HG03571 (cell line): ENCODE measurements around the gene MAN1A1.

Experiments used
- ATAC-seq: cut with Tn5 transposase; IDR thresholded peaks from one replicate; pipeline ENCODE4 v1.9.1; 2021; ENCODE audit not compliant: unreplicated experiment

Gene MAN1A1

DNA sequence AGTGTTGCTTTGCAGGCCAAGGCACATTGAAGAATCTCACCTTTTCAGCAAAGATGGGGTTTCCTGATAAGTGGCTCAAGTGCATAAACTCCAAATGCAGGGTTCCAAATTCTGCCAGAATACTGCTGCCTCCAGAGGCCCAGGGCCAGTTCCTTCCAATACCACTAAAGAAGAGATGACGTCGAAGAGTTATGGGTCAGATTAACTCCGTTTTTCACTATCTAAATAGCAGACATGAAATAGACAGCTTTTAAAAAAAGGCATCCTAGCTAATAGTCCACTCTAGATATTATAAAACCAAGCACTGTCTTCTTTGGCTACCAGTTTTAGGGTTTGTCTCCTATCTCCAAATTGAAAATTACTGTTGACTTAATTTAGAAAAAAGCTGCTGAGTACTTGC lies 144.8 kb downstream of the MAN1A1 start:
- no peak for ATAC-seq

DNA sequence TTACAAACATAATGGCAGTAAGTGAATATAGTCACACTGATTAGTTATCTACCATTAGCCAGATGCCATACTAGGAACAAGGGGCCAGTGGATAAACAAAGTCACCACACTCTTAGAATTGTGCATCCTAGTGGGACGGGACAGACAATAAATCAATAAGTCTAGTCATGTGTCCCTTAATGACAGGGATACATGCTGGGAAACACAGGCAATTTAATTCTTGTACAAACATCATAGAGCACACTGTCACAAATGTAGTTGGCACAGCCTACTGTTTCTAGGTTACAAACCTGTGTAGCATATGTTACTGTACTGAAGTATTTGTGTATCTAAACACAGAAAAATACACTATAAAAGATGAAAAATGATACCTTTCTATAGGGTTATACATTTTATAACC lies 148.1 kb downstream of the MAN1A1 start:
- no peak for ATAC-seq

DNA sequence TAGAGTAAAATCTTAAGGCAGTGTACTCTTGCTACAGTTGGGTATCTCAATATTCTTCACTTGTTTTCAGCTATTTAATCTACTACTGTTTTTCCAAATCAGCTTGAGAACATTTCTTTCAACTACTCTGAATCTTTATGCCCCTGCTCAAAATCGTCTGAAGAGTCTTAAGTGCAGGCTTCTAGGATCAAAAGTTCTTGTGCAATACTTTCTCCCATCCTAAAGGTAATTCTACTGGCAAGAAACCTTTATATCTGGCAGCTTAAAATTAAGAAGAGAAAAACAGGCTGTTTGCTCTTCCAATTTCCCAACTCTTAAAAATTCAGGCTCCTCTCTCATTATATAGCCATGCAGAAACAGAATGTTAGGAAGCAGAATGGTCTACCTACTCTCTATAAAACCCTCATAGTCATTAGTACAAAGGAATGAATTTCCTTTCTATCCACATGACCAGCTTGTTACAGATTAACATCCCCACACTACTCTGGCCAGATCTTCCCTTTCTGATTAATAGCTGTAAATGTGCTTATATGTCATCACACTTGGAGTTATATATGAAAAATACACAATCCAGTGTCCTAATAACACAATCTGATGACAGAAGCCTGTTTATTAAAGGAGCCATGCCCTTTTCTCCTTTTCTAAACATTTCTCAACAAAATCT lies 148.9 kb downstream of the MAN1A1 start:
- no peak for ATAC-seq

DNA sequence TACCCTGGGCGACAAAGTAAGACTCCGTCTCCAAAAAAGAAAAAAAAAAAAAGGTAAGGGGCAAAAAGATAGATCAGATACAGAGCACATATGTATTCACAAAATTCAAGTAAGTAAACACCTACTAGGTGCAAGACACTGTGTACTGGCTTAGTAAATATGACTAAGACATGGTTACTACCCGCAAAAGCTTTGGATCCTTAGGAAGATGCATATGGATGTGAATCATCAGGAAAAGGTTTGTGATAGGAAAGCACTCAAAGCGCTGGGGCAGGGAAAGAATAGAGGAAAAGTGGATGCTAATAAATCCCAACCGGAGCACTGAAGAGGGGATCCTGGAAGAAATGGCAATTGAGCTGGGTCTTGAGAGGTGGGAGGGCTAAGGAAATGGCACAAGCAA lies 152.3 kb downstream of the MAN1A1 start:
- ATAC-seq, result no peak

DNA sequence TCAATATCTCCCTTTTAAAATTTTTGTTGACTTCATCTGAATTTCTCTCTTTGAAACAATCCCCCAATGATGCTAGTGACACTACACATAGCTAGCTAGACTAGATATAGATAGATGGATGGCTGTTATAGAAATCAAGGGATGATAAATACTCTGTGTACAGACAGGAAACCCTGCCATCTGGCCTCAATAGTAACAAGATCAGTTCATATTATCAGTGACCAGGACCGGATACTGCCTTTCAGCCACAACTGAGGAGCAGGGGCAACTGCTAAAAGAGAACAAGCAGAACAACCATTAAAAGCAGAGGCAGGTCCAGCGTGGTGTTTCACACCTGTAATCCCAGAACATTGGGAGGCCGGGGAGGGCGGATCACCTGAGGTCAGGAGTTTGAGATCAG lies 152.8 kb downstream of the MAN1A1 start:
- ATAC-seq, result no peak

DNA sequence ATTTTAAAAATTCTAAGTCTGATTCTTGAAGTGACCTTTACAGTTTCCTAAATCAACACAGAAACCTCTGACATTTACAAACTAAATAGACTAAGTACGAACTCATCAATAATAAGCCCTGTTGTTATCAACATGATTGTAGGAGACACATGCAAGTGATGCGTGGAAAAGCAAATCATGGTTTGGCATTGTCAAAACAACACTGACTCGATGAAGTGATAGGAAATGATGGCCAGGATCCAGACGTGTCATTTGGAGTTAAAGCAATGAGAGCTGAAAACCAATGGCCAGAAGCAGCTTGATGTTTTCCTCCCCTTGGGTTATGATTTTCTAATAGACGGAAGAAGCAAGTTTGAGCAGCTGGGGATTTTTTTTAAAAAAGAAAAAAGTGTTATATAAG lies 153.7 kb downstream of the MAN1A1 start:
- no peak for ATAC-seq

DNA sequence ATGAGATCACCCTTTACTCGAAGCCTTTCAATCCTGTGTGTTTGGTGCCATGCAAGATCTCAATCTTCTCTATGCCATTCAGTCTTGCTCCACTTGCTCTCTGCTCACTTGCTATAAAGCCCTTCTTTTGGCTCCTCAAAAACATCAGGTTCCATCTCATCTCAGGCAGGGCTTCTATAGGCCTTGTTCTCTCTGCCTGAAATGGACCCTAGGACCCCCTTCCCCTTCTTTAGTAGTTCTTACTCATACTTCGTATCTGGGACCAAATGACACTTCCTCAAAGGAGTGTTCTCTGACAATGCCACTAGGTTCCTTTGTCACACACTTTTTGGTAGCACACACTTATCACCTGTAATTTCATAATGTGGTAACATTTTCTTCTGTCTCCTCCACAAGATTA lies 154.4 kb downstream of the MAN1A1 start:
- ATAC-seq, result no peak

DNA sequence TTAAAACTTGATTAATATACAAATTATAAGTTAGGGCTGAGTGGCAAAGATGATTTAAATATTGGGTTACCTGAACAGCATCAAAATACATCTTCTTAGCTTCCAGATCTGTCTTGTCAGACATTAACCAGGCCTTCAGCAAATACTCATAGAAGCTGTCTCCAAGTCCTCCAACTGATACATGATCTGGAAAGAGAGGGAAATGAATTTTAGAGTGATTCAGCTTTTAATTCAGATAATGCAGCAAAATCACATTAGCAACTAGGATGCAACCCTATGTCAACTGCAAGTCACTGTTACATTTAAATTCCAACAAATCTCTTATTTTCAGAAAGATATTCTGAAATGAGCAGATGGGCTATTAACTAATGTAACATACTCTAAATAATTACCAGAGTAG lies 155.9 kb downstream of the MAN1A1 start:
- ATAC-seq, result no peak

DNA sequence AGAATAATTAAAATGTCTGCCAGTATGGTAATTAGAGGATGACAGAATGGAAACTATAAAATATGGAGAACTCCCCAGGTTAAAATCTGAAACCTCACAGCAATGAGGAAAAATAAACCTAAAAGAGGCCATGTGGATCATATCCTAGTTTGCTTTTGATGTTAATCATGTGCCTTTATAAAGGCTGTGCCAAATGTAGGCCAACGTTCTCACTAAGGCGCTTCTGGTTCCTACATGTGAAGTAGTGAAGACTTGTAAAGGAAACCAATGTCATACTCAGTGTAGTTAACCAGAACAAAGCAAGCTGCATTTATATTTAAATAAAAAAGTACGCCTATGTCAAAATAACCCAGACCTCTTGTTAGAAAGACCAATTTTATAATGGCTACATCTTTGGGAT lies 157.4 kb downstream of the MAN1A1 start:
- ATAC-seq, result no peak

DNA sequence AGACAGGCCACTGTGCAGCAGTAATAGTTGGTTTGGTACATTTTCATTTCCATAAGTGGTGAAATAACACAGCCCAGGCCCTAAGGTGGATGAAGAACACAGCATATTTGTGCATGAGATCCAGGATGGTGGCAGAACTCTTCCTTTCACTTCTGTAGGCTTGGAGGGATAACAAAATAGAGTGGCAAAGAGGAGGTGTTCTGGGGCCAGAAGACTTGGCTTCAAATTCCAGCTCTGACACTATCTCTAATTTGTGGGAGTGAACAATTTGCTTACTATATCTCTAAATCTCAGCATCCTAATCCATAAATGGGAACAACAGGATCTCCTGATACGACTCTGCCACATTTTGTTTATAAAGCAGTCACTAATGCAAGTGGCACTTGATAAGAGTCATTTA lies 159.4 kb downstream of the MAN1A1 start:
- ATAC-seq, result no peak

DNA sequence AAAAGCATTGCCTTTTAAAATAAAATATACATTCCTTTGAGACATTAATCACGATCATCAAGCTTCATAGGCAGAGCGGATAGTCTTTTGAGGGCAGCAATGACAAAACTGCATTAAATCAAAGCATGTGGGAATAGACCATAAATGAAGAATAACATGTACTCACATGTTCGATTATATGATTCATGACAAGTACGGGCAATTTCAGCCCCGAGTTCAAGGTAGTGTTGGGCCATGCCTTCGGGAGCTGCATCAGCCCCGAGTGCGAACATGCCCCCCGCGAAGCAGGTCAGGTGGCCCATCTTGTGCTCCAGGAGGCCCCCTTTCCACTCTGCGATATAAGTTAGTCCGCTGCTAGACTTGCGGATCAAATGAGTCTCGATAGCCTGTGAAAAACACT lies 160.1 kb downstream of the MAN1A1 start:
- ATAC-seq, result no peak

DNA sequence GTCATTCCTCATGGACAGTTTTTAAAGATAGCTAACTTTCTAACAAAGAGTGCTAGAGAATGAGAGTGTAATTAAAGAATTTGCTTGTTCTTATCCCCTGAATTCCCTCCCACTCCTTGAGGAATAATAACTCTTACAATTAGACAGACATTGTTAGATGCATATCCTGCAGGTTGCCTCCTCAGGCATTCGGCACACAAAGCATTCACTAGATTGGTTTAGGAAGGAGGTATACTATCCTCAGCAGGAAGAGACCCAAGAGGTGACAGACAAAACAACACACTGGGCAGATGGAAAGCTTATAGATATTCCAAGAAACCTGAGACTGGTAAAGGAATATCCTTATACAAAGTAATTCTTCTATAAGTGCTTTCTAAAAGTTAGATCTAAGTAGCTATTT lies 162.0 kb downstream of the MAN1A1 start:
- no peak for ATAC-seq

DNA sequence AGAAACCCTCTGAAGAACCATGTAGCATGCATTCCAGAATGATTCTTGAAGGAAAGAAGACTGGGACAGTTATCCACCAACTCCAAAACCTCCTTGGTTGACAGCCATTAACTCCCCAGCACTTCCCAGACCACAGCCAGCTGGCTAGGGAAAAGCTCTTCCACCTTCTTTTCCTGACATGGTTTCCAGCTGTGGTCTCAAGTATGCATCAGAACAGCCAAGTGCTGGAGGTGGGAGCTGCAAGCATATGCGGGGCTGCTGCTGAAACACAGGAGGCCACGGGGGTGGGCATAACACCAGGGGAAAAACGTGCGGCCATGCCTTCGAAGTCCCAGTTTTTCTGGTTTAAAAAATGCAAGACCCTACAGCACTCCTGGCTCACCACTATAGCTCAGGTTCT lies 163.1 kb downstream of the MAN1A1 start:
- no peak for ATAC-seq

DNA sequence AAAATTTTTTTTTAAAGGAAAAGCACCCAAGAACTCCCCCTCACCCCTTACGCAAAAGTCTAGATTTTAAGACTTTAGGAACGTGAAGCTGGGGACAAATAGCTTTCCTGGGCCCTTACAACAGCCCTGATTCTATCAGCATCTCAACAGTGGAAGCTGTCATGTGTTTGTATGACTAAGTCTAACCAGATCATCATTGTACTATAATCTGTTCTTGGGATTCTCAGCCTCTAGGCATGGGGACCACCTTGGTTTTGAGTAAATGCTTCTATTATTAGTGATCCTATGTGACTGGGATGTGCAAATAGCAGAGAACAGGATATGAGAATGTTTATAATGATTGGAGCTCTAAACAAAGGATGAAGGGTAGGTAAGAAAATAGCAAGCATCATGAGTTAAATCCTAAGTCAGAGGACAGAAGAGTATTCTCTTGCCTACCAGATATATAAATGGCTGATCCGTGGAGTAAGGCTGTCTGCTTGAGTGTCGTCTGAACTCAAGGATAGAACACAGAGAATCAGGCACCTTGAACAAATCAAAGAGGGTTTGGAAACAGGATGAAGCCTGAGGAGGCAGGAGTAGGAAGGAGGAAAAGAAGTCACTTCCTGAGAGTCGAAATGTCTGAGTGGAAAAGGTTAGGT lies 165.4 kb downstream of the MAN1A1 start:
- no peak for ATAC-seq

DNA sequence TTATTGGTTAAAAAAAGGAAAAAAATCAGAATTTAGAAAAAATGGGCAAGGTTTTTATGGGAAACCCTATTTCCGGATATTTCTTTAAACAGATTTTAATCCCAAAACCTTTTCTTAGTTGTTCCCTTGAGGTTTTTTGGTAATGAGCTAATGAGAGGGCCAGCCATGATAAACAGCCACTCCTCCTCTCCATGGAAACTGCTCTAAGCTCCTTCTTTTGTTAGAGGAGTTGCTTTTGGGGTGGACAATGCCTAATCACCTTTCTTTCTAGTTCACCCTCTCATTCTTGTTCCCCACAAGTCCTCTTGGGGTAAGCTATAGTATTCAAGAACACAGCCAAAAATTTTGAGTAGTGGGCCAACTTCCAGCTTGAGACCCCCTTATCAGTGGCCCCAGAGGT lies 166.1 kb downstream of the MAN1A1 start:
- no peak for ATAC-seq

DNA sequence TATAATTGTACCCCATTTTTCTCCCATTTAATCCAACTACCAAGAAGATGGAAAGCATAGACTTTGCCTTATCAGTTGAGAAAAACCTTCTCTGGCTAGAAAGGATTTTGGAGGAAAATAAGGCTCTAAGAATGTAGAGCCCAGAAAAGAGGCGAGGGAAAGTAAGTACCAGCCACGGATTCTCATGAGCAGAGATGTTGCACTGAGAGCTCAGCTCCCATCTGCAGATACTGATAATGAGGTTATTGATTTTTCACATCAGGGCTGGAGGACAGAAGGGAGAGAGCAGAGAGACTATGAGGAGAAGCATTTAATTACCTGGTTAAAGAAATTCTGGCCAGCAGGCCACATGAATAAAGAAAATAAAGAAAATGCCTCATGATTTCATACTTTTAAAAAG lies 166.7 kb downstream of the MAN1A1 start:
- no peak for ATAC-seq

DNA sequence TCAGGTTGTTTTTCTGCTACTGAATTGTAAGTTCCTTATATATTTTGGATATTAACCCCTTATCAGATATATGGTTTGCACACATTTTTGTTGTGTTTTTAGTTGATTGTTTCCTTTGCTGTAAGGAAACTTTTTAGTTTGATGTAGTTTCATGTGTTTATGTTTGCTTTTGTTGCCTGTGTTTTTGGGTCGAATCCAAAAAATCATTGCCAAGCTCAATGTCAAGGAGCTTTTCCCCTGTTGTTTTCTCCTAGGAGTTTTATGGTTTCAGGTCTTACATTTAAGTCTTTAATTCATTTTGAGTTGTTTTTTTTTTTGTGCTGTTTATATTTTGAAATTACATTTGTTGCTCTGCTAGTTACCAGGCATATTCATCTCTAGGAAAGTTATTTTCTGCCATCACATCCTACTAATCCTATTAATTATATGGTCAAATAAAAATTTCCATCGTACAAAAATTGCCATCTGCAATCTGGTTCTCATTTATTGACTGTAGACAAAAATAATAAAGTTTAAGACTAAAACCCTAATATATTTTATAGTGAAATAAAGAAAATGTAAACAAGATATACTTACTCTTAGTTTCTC lies 167.3 kb downstream of the MAN1A1 start:
- no peak for ATAC-seq

DNA sequence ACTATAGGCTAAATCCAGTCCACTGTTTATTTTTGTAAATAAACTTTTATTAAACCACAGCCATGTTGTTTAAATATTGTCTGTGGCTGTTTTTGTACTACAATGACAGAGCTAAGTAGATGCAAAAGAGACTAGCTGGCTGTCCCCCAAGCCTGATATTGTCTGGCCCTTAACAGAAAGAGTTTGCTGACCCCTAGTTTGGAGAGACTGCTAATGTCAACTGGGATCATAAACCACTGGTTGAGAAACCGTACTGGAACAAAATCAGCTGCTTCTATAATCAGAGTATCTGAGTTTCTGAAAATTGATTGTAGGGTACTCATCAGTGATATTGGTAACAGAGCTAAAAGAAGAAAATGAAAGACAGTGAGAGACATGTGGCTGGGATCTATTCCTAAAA lies 168.5 kb downstream of the MAN1A1 start:
- ATAC-seq, result no peak

DNA sequence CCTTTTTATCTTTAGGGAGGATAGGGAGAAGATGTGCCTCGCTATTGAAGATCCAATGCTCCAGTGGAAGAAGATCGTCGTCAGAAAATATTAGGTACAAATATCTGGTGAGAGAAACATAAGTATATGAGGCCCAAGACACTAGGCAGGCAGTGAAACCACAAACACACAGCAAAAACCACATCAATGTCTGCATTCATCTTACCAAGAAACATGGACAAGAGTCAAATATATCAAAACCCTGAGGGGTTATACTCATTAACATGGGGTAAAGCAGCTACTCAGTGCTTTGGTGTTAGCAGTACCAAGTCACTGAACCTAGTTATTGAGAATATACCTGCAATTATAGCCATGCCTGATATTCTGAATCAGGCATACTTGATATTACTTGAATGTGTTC lies 169.7 kb downstream of the MAN1A1 start:
- no peak for ATAC-seq

DNA sequence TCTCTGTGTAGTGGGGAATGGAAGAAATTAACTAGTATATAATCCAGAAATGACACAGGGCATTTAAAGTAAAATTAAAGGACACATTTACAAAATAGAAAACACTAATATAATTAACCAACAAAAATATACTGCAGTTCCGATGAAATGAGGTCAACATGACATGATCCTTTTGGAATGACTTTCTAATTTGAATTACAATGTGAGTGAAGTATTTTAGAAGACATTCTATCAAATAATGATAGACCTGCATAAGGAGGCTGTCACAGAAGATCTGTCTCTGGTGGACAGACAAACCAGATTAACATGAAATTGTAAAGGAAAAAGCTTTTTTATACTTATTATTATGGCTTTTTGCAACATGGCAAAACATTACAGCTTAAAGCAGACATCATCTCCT lies 170.5 kb downstream of the MAN1A1 start:
- ATAC-seq, result no peak

DNA sequence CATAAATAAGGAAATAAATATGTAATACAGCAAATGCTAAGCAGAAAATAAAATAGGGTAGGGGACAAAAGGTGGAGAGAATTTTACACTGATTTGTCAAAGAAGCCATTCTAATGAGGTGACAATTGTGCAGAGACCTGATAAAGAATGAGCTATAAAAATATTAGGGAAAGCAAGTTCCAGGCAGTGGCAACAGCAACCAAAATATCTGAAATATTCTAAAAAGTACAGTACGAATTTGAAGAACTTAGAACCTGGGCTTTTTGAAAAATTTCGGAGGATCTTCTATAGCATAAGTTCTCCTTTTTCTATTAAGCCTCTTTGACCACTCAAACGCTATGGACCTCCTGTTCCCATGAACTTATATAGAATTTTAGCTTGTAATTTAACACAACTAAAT lies 173.1 kb downstream of the MAN1A1 start:
- no peak for ATAC-seq

DNA sequence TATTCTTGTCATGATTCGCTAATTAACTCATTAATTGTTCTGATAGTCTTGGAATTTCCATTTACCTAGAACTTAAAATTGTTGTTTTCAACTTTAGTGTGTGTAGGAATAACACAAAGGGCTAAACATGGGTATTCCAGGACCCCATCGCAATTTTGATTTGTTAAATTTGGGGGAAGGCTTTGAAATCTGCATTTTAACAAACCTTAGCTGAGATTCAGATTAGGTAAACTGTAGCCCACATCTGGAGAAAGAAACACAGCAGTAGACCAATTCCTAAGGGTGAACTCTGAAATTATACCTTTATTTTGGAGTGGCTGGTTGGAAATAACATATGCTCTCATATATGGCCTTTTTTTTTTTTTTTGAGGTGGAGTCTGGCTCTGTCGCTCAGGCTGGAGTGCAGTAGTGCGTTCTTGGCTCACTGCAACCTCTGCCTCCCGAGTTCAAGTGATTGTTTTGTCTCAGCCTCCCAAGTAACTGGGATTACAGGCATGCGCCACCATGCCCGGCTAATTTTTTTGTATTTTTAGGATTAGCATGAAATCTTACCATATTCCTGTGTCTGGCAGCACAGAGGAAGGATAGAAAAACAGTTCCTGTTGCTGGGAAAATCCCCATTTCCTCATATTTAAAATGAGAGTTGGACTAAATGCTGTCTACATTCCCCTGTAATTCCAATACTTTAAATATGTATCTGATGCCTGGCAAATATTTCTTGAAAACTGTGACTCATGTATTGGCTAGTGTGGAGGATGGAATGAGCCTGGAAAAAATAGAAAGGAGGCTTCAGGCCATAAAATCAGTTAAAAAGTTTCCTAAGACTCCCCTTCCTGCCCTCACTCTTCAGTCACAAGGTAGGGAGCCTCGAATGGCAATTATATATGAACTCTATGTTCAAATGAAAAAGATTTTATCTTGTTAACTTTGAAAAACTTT lies 174.4 kb downstream of the MAN1A1 start:
- ATAC-seq, result no peak
